Hematopoietic multipotent progenitor cell treated with erythropoietin and hydrocortisone succinate and interleukin-3 and kit ligand, for 15 days (in vitro differentiated cells): ENCODE measurements around the gene ZNF556.
A peak's percentile ranks its signal among the peaks of the same experiment; 100 is the strongest.
"Not testable (repeated sequence)": the region's sequence is repeated elsewhere in the genome, so short reads cannot be mapped to it uniquely, and the experiment has no call there.

Source experiments
- DNase-seq: peaks from one replicate; pipeline ENCODE4 v3.0.0-alpha.2; 2015; ENCODE audit warnings: low spot score

ZNF556 gene

GRCh38 chr19:2853015-2853606 is 14.0 kb upstream of the ZNF556 start:
- no peak for DNase-seq

DNA sequence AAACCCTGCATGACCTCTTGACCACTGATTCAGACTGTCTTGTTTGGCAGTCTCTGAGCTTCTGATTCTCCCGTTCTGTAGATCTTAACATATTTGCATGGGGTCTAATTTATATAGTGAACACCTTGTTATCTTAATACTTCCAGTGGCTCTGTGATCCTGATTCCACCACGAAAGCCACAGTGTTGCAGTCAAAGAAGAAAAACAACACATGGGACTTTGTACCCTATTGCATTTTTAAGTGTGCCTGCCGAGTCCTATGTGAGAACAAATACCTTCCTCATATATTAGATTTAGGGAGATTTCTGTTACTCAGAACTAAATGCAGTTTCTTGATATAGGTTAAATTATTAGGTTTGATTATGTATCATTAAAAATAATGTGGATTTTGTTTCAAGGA is 12.3 kb upstream of the ZNF556 start:
- DNase-seq: no peak

- no peak for DNase-seq
These were observed 10.6 kb upstream of the ZNF556 start for GRCh38 chr19:2856457-2857050.

- DNase-seq: no peak
These were observed 8.3 kb upstream of the ZNF556 start for GRCh38 chr19:2858864-2859263.

DNA sequence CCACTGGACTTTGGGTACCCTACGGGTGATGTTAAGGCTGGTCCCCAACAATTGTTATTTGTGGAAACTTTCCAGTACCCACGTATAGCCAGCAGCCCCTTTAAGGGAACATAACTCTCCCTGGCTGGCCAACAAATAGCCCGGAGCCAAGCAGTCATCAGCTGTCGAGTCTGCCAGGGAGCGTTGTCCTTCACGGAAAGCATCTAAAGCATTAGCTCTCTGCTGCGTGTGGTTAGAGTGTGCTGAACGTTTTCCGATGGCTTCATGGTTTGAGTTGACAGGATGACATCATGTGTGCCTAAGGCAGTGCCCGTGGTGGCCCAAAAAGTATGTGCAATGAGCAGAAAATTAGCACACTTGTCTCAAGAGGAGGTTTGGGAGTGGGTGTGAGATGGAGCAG is 3.3 kb upstream of the ZNF556 start:
- DNase-seq: no peak

DNA sequence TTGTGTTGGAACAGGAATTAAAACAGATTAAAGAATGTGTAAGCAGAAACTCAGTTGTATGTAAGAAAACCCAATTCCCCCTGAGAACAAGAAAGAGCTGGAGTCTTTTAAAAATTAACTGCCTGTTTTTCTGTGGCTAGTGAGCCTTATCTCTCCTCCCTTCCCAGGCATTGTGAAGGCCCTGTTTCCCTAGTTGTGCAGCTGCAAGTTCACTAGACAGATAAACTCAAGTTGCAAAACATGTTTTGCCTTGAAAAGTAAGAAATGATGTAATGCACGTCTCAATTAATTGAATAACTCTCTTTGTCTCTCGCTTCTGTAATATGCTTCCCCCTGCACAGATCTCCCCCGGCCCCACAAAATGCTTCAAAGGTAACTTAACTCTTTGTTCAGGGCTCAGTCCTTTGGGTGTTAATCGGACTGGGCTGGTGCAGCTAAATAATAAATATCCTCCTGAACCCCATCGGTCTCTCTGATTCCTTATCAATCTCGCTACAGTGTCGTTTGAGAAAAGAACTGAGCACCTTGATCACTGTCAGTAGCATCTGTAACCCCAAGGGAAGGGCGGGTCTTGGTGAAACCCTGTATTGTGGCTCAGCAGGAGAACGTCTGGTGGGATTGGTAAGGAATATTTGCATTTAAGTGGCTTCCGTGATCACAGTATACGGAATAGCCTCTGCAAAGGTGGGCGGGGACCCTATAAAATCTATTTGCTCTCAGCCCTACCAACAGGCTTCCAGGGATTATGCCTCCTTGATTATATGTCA is 1.6 kb upstream of the ZNF556 start:
- DNase-seq: no peak

DNA sequence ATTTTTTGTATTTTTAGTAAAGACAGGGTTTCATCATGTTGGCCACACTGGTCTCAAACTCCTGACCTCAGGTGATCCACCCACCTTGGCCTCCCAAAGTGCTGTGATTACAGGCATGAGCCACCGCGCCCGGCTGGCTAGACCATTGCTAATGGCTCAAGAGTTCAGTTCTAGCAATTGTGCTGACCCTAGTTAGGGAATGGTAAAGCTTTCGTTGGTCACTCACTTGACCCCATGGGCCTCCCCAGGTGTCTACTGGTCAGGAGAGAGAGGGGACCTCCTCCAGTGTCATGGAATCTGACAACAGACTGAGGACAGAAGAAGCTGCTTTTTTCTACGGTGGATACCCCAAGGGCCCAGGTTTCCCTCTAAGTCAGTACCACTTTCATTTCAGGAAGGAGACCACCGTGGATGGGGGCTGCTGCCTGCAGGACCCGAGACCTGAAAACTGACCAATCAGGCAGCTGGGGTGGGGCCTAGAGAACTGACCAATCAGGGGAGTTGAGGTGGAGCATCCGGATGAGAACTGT is 575 bp upstream of the ZNF556 start:
- no peak for DNase-seq

GRCh38 chr19:2869618-2870017 is 2.5 kb downstream of the ZNF556 start:
- no peak for DNase-seq

- not testable (repeated sequence) for DNase-seq
These were observed 5.0 kb downstream of the ZNF556 start for GRCh38 chr19:2872175-2872574.

DNA sequence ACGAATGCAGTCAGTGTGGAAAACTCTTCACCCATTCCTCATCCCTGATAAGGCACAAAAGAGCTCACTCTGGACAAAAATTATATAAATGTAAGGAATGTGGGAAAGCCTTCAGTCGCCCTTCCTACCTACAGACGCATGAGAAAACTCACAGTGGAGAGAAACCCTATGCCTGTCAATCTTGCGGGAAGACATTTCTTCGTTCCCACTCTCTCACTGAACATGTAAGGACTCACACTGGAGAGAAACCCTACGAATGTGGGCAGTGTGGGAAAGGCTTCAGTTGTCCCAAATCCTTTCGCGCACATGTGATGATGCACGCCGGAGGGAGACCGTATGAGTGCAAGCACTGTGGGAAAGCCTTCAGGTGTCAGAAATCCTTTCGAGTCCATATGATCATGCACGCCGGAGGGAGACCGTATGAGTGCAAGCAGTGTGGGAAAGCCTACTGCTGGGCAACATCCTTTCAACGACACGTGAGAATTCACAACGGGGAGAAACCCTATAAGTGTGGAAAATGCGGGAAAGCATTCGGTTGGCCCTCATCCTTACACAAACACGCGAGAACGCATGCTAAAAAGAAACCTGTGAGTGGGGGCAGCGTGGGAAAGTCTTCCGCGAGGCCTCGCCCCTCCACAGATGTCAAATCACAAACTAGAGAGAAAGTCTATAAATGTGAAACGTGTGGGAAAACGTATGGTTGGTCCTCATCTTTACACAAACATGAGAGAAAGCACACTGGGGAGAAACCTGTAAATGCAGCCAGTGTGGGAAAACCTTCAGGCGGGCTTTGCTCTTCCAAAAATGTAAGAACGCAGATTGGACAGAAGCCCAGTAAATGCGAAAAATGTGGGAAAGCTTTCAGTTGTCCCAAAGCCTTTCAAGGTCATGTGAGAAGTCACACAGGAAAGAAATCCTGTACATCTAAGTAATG is 10.5 kb downstream of the ZNF556 start:
- no peak for DNase-seq

DNA sequence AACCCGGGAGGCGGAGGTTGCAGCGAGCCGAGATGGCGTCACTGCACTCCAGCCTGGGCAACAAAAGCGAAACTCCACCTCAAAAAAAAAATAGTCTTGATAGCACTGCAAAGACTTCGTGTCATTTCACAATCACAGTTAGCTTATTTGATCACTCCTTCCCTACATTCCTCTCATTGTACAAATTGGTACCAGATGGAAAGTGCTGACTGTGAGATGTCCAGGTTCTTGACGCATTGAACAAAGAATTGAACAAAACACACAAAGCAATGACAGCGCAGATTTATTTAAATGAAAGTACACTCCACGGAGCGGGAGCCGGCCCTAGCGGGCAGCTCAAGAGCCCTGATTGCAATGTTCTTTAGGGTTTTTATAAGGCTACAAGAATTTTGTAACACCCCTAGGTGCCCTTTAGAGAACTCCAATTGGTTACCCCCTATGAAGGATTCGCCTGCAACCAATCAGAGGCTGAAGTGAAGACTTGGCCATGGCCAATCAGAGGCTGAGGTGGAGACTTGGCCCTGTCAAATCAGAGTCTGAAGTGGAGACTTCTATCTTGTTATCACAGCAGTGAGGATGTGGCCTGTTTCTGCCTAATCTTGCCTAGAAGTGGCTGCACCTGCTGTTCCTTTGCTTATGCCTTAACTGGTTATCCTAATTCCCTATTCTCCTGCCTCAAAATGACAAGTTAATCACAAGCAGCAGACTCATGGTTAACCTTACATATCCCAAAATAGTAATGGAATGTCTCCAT is 16.7 kb downstream of the ZNF556 start:
- DNase-seq: no peak

GRCh38 chr19:2885736-2886135 is 18.6 kb downstream of the ZNF556 start:
- no peak for DNase-seq

DNA sequence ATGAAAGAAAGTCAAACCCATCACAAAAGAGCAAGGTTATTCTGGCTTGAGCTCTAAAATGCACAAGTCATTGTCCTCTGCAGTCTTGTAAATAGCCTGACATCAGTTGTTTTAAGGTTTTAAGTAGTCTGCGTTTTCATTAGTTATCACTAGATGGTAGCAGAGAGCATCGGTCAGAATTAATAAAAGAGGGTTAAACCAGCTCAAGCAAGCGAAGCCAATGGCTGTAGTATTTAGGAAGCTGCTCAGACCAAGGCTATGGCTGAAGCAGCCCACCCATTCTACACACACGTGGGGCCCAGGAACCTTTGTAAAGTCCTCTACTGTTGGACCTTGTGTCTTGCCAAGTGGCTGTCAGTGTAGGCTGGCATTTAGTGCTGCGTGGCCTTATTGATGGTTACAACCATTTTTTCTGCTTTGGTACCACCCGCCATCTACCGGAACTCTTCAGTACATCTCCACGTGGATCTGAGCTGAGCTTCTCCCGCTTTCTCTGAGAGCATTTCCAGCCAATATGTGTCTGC is 20.3 kb downstream of the ZNF556 start:
- peak; percentile 30 for DNase-seq

GRCh38 chr19:2888731-2889224 is 21.6 kb downstream of the ZNF556 start:
- DNase-seq: no peak

DNA sequence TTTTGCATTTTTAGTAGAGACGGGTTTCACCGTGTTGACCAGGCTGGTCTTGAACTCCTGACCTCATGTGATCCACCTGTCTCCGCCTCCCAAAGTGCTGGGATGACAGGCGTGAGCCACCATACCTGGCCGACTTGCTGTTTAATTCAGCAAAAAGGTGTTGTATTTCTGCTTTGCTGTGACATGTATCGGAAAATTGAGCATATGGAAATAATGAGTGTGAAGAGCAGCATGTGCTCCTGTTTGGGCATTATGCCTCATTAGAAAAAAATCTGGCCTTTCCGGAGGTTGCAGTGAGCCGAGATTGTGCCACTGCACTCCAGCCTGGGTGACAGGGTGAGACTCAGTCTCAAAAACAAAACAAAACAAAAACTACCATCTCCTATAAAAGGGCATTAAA is 23.4 kb downstream of the ZNF556 start:
- not testable (repeated sequence) for DNase-seq

GRCh38 chr19:2896694-2897093 is 29.6 kb downstream of the ZNF556 start:
- DNase-seq: no peak

GRCh38 chr19:2900296-2901252 is 33.4 kb downstream of the ZNF556 start, which contains the start of gene ZNF57:
TSS of gene ZNF57 (plus strand) at chr19:2900928. CDS start at chr19:2901046, 118 bp downstream.
- DNase-seq: peak; percentile 90

DNA sequence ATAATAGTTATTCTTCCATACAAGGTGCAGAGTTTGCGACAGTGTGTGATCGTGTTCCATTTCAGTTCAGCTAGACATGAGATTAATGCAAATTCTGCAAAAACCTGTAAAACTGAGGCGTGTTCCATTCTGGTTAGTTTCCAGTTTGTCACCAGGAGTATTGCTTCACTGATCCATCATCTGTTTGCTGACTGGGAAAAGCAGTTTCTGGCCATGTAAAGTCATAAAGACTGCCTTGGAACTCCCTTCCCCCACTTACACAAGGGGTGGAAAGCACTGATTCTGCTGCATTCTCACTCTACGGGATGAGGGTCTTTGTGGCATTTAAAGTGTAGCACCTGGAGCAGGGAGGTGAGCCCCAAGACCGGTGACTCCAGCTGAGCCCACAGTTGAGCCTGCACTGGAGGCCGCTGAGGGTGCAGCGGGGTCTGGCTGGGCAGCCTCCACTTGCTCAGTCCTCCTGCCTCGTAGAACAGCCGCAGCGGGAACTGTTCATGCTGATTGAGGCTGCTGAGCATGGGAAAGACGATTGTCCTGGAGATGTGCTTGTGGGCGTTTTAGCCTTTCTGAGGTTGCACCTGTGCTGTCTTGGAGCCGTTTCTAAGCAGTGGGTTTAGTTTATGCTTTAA is 35.6 kb downstream of the ZNF556 start:
- DNase-seq: no peak

- not testable (repeated sequence) for DNase-seq
These were observed 36.2 kb downstream of the ZNF556 start for GRCh38 chr19:2903326-2903725.
